Trophoblast cell (in vitro differentiated cells and primary cell): Measurements from ENCODE around the gene BRAF.

Experiments
- DNase-seq, 2 donors: peaks; one replicate each; pipeline ENCODE4 v3.0.0-alpha.2; 2016
- H2AFZ ChIP-seq: 2 replicates; pipeline ENCODE4 v1.6.1; 2013; ENCODE audit warnings: low read length, moderate library complexity, mild to moderate bottlenecking; ENCODE audit not compliant: insufficient read depth, poor library complexity
- H2AK5ac ChIP-seq: 2 replicates; pipeline ENCODE4 v1.6.1; 2013; ENCODE audit warnings: mild to moderate bottlenecking, low read length
- H2BK120ac ChIP-seq: 2 replicates; pipeline ENCODE4 v1.6.1; 2013; ENCODE audit warnings: low read length, mild to moderate bottlenecking, moderate library complexity; ENCODE audit not compliant: insufficient read depth, poor library complexity
- H2BK12ac ChIP-seq: 2 replicates; pipeline ENCODE4 v1.6.1; 2013; ENCODE audit warnings: mild to moderate bottlenecking, low read length, moderate library complexity
- H2BK5ac ChIP-seq: 2 replicates; pipeline ENCODE4 v1.6.1; 2013; ENCODE audit warnings: low read length, low read depth, moderate library complexity, mild to moderate bottlenecking; ENCODE audit not compliant: poor library complexity
- H3K14ac ChIP-seq: 2 replicates; pipeline ENCODE4 v1.6.1; 2013; ENCODE audit warnings: mild to moderate bottlenecking, low read length
- H3K18ac ChIP-seq: 2 replicates; pipeline ENCODE4 v1.6.1; 2013; ENCODE audit warnings: mild to moderate bottlenecking, low read length
- H3K23ac ChIP-seq: 2 replicates; pipeline ENCODE4 v1.6.1; 2013; ENCODE audit warnings: low read length
- H3K27ac ChIP-seq: 2 replicates; pipeline ENCODE4 v1.5.1; 2013; ENCODE audit warnings: low read depth, mild to moderate bottlenecking, inconsistent platforms, low read length, moderate library complexity
- H3K27me3 ChIP-seq: 2 replicates; pipeline ENCODE4 v1.6.1; 2013; ENCODE audit warnings: inconsistent platforms, mild to moderate bottlenecking, low read length, moderate library complexity; ENCODE audit not compliant: insufficient read depth
- H3K36me3 ChIP-seq, 2 experiments: 1 replicate in 1 of 2; 2 replicates in 1 of 2; pipeline ENCODE4 v1.6.1; 2013; ENCODE audit warnings: low read length in 2 of 2, mild to moderate bottlenecking in 2 of 2, moderate library complexity in 1 of 2; ENCODE audit not compliant: insufficient read depth in 2 of 2, control insufficient read depth in 1 of 2
- H3K4ac ChIP-seq: 2 replicates; pipeline ENCODE4 v1.6.1; 2013; ENCODE audit warnings: low read depth, mild to moderate bottlenecking, low read length, moderate library complexity
- H3K4me1 ChIP-seq, 2 experiments: 1 replicate in 1 of 2; 2 replicates in 1 of 2; pipeline ENCODE4 v1.6.1; 2013; ENCODE audit warnings: low read length in 2 of 2, mild to moderate bottlenecking in 2 of 2, moderate library complexity in 1 of 2; ENCODE audit not compliant: insufficient read depth in 2 of 2, control insufficient read depth in 1 of 2
- H3K4me2 ChIP-seq: 2 replicates; pipeline ENCODE4 v1.6.1; 2013; ENCODE audit warnings: inconsistent platforms, mild to moderate bottlenecking, low read length, moderate library complexity
- H3K4me3 ChIP-seq: 2 replicates; pipeline ENCODE4 v1.5.1; 2013; ENCODE audit warnings: mild to moderate bottlenecking, low read depth, low read length, inconsistent platforms
- H3K79me1 ChIP-seq: one replicate; pipeline ENCODE4 v1.6.1; 2013; ENCODE audit warnings: low read length
- H3K79me2 ChIP-seq: 2 replicates; pipeline ENCODE4 v1.6.1; 2013; ENCODE audit warnings: low read length, mild to moderate bottlenecking; ENCODE audit not compliant: control insufficient read depth, insufficient read depth, poor library complexity
- H3K9ac ChIP-seq: 2 replicates; pipeline ENCODE4 v1.6.1; 2013; ENCODE audit warnings: mild to moderate bottlenecking, low read length
- H3K9me3 ChIP-seq: 2 replicates; pipeline ENCODE4 v1.6.1; 2013; ENCODE audit warnings: low read depth, mild to moderate bottlenecking, control low read depth, inconsistent platforms, low read length; ENCODE audit not compliant: insufficient read depth
- H4K12ac ChIP-seq: 2 replicates; pipeline ENCODE4 v1.6.1; 2013; ENCODE audit warnings: low read depth, mild to moderate bottlenecking, low read length, moderate library complexity
- H4K8ac ChIP-seq: 2 replicates; pipeline ENCODE4 v1.6.1; 2013; ENCODE audit warnings: low read depth, mild to moderate bottlenecking, low read length, moderate library complexity
- H4K91ac ChIP-seq: one replicate; pipeline ENCODE4 v1.6.1; 2013; ENCODE audit warnings: low read depth, mild to moderate bottlenecking, low read length, moderate library complexity
- WGBS: extraction: QIAGEN DNeasy Blood & Tissue Kit; methylation state at CpG from one replicate; pipeline ENCODE4 v1.1.7; 2013; ENCODE audit warnings: missing lambda C conversion rate; ENCODE audit not compliant: insufficient read length, insufficient coverage; ENCODE audit errors: extremely low coverage; 5-methylcytosine and 5-hydroxymethylcytosine counted together

The BRAF gene

GRCh38 chr7:140681766-140682165 is 243.0 kb downstream of the BRAF start:
- no peak overlapping the region for H3K14ac ChIP-seq
- H3K9ac ChIP-seq: no peak overlapping the region
- H3K79me2 ChIP-seq: no peaks in the 10 kb centered on the region
- H3K4me3 ChIP-seq: no peak overlapping the region
- H4K8ac ChIP-seq: no peak overlapping the region
- H2BK12ac ChIP-seq: no peak overlapping the region
- no peak overlapping the region for H3K4me2 ChIP-seq
- no peak overlapping the region for H3K18ac ChIP-seq
- no peak overlapping the region for H2AK5ac ChIP-seq
- no peak overlapping the region for H3K27ac ChIP-seq
- no peak overlapping the region for H2AFZ ChIP-seq
- H2BK120ac ChIP-seq: no peak overlapping the region
- no peak overlapping the region for H4K12ac ChIP-seq
- H3K4ac ChIP-seq: no peak overlapping the region
- no peak overlapping the region for H2BK5ac ChIP-seq
- H3K4me1 ChIP-seq: peaks cover 4 to 10% of the 10 kb centered on the region in 2 experiments
- no peak overlapping the region for H4K91ac ChIP-seq
- H3K79me1 ChIP-seq: peaks cover 6% of the 10 kb centered on the region
- DNase-seq: no peak
- no peak overlapping the region for H3K23ac ChIP-seq
- no CpG with 5 or more reads among the region's 3 CpGs for WGBS
- no peaks in the 10 kb centered on the region for H3K27me3 ChIP-seq
- H3K36me3 ChIP-seq: peaks cover 14 to 22% of the 10 kb centered on the region in 2 experiments
- H3K9me3 ChIP-seq: no peaks in the 10 kb centered on the region

- DNase-seq: no peak
- H3K4ac ChIP-seq: no peak overlapping the region
- H3K4me1 ChIP-seq: peaks cover 4 to 10% of the 10 kb centered on the region in 2 experiments
- no peak overlapping the region for H2BK5ac ChIP-seq
- H4K8ac ChIP-seq: no peak overlapping the region
- peaks cover 6% of the 10 kb centered on the region for H3K79me1 ChIP-seq
- no peak overlapping the region for H3K18ac ChIP-seq
- no peak overlapping the region for H3K4me2 ChIP-seq
- no peak overlapping the region for H4K12ac ChIP-seq
- WGBS: no CpG with 5 or more reads among the region's 7 CpGs
- no peaks in the 10 kb centered on the region for H3K9me3 ChIP-seq
- H3K4me3 ChIP-seq: no peak overlapping the region
- H2AK5ac ChIP-seq: no peak overlapping the region
- no peak overlapping the region for H3K27ac ChIP-seq
- H3K23ac ChIP-seq: no peak overlapping the region
- no peak overlapping the region for H3K9ac ChIP-seq
- H3K36me3 ChIP-seq: peaks cover 13 to 20% of the 10 kb centered on the region in 2 experiments
- H3K27me3 ChIP-seq: no peaks in the 10 kb centered on the region
- H4K91ac ChIP-seq: no peak overlapping the region
- H2AFZ ChIP-seq: no peak overlapping the region
- H3K14ac ChIP-seq: no peak overlapping the region
- no peaks in the 10 kb centered on the region for H3K79me2 ChIP-seq
- H2BK12ac ChIP-seq: no peak overlapping the region
- H2BK120ac ChIP-seq: no peak overlapping the region
Measured at GRCh38 chr7:140680886-140681285, 243.8 kb downstream of the BRAF start.

GRCh38 chr7:140679186-140679585 is 245.5 kb downstream of the BRAF start:
- no CpG with 5 or more reads among the region's 9 CpGs for WGBS

DNA sequence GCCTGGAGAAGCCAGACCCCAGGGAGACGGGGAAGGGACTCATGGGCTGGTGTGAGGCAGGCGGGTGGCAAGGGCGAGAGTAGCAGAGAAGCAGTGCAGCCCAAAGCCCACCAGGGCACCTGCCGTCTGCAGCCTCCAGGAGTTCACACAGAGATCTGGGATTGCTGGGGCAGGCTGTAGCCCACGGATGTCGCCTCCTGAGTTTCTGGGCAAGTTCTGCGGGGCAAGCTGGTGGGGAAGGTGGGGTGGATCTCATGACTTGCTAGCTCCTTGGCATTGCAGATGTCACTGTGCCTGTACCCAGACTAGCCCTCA is 246.0 kb downstream of the BRAF start:
- Histone ChIP-seq H3K4ac (no peak overlapping the region), H2AK5ac (no peak overlapping the region), H3K4me2 (no peak overlapping the region), H3K36me3 (peaks cover 9 to 13% of the 10 kb centered on the region in 2 experiments), H3K79me2 (no peaks in the 10 kb centered on the region), H3K4me1 (peaks cover 2 to 7% of the 10 kb centered on the region in 2 experiments), H3K23ac (no peak overlapping the region), H3K27ac (no peak overlapping the region), H4K91ac (no peak overlapping the region), H4K12ac (no peak overlapping the region), H3K9ac (no peak overlapping the region), H3K9me3 (no peaks in the 10 kb centered on the region), H2BK12ac (no peak overlapping the region), H3K14ac (no peak overlapping the region), H2BK120ac (no peak overlapping the region), H3K79me1 (peaks cover 2% of the 10 kb centered on the region), H3K27me3 (no peaks in the 10 kb centered on the region), H2AFZ (no peak overlapping the region), H4K8ac (no peak overlapping the region), H3K18ac (no peak overlapping the region), H3K4me3 (no peak overlapping the region), H2BK5ac (no peak overlapping the region)
- no peak for DNase-seq
- no CpG with 5 or more reads among the region's 7 CpGs for WGBS

More at GRCh38 chr7:140679186-140679585, 245.5 kb downstream of the BRAF start:
- peaks cover 0 to 5% of the 10 kb centered on the region in 2 experiments for H3K4me1 ChIP-seq
- no peak for DNase-seq
- peaks cover 9 to 13% of the 10 kb centered on the region in 2 experiments for H3K36me3 ChIP-seq
- H4K91ac ChIP-seq: no peak overlapping the region
- no peak overlapping the region for H4K12ac ChIP-seq
- no peak overlapping the region for H3K9ac ChIP-seq
- H2BK120ac ChIP-seq: no peak overlapping the region
- H2BK5ac ChIP-seq: no peak overlapping the region
- H3K79me1 ChIP-seq: peaks cover 2% of the 10 kb centered on the region
- no peak overlapping the region for H3K4me3 ChIP-seq
- H3K14ac ChIP-seq: no peak overlapping the region
- H3K27ac ChIP-seq: no peak overlapping the region
- H2AFZ ChIP-seq: no peak overlapping the region
- H3K79me2 ChIP-seq: no peaks in the 10 kb centered on the region
- no peaks in the 10 kb centered on the region for H3K27me3 ChIP-seq
- no peaks in the 10 kb centered on the region for H3K9me3 ChIP-seq
- H2BK12ac ChIP-seq: no peak overlapping the region
- H2AK5ac ChIP-seq: no peak overlapping the region
- H3K4me2 ChIP-seq: no peak overlapping the region
- no peak overlapping the region for H3K18ac ChIP-seq
- H3K4ac ChIP-seq: no peak overlapping the region
- no peak overlapping the region for H3K23ac ChIP-seq
- H4K8ac ChIP-seq: no peak overlapping the region
